GOT3 (cell line): ENCODE measurements around the gene ARRDC2.

ENCODE experiments used
- DNase-seq: peaks from one replicate; lab custom pipeline; 2025; ENCODE audit warnings: mixed read lengths; lab: John Stamatoyannopoulos, UW

The ARRDC2 gene

DNA sequence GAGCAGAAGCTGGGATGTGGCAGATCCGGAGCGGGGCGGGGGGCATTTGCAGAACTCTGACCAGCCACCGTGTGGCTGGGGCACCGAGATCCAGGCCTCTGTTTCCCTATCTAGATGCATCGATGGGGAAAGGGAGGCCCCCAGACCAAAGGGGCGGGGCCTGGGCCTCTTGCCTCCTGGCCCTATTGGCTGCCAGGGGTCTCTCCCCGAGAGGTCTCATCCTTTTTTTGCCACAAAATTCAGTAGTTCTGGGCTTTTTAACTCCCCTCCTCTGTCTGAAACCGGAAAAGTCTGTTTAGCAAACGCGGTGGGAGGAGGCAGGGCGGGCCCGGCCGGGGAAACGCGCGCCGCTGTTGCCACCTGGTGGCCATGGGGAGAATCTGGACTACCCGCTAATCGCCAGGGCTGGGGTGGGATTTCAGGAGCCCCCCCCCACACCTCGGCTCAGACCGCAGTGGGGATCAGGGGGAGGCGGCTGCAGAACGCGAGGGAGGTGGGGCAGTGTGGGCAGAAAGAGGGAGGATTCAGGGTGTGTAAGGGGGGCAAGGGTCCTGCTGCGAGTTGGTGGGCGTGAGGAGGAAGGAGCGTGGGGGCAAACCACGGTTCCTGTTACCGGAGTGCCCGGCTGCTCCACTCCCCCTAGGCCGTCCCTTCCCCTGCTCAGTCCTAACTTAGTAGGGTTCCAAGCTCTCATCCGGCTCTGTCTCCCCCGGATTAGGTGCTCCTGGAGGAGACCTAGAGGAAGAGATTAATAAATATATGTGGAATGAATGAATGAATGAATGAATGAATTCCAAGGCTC is 50.4 kb downstream of the ARRDC2 start:
- DNase-seq: no peak

DNA sequence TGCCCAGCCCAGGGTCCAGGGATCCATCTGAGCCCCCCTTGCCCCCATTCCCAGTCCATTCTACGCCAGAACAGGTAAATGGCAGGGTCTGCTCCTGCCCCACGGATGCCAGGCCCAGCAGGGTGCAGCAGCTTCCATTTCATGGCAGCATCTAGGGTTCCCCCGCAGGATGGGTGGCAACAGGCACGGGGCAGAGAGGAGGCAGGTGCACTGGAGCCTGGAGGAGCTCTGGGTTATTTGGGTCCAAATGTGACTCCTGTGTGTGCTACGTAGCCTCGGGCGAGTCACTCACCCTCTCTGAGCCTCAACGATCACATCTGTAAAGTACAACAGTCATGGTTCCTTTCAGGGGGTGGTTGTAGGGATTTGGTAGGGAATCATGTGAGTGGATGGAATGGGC is 51.3 kb downstream of the ARRDC2 start:
- no peak for DNase-seq

DNA sequence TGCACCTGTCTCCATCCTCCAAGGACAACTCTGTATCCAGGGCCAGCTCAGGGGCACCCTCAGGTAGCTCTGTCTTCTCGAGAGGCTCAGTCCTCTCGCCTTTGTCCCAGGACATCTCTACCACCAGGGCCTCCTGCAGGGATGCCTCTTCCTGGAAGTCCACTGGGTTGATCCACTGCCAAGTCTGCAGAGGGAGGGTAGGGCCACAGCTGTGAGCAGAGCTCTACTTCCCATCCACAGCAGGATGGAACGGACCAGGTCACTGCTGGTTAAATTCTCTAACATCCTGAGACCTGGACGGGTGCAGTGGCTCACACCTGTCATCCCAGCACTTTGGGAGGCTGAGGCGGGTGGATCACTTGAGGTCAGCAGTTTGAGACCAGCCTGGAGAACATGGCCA is 51.9 kb downstream of the ARRDC2 start:
- DNase-seq: no peak

DNA sequence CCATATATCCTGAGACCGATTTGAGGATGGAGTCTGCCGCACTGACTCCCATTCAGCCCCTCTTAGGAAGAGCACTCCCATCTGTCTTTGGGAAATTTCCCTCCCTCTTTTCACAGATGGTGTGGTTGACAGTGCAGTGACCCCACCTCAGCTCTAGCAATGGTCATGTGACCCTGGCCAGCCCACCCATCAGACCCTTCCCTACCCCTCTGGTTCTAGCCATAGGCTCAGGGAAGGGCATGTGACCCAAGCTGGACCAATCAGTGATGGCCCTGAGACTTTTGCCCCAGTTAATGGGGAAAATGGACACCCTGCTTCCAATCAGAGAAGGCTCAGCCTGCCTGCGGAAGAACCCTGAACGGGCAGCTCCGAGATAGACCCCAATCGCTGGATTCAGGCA is 52.5 kb downstream of the ARRDC2 start:
- no peak for DNase-seq

DNA sequence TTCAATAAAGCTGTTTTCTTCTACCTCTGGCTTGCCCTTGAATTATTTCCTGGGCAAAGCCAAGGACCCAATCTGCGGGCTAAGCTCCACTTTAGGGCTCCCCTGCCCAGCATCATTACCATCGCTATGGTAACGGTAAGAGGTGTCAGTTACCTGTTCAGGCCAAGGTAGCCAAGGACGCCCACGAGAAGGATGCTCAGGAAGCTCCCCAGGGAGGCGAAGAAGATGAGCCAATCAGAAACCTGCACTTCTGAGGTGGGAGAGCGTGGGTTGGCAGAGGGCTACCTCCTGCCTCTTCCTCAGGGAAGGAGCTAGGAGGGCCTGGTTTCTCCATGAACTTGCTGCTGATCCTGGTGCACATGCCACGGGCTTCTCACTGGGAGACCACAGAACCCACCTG is 54.1 kb downstream of the ARRDC2 start:
- no peak for DNase-seq

DNA sequence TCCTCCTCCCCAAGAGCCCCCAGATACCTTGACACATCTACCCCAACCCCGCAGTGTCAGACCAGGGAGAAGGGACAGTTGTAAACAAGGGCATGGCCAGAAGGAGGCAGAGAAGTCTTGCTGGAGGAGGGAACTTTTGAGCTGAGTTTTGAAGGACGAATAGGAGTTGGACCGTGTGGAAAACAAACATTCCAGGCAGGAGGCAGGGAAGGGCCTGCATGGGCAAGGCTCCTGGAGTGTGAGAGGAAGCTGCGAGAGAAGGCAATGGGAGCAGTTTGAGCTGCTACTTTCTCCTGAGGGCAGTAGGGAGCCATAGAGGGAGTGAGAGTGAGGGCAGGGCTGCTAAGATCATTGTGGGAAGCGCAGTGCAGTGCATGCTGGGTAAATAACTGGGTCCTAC is 55.5 kb downstream of the ARRDC2 start:
- no peak for DNase-seq
